T-helper 2 cell treated with Interferon-gamma antibody and Interleukin-4, amounts not matched to agents 100 ng/mL and 5 ng/mL, for 36 hours (primary cell): ENCODE results near the gene UIMC1. TPM values are rescaled to one million over a fixed set of nuclear protein-coding genes. Genes with fewer than 3 reads are reported as not detected.
"Not testable (repeated sequence)": the region's sequence is repeated elsewhere in the genome, so short reads cannot be mapped to it uniquely, and the experiment has no call there.

Experiments
- intact Hi-C: fragments of 100-400 bp; cut with micrococcal nuclease; formaldehyde crosslinking; loops from one replicate; pipeline ENCODE4 v1.15.1; 2023
- total RNA-seq: library from RNA; stranded (reverse); gene quantifications from 2 replicates; pipeline ENCODE4 v1.2.3, GENCODE V29; 2022

UIMC1 gene
- total RNA-seq, 1 donor from 2014 or later, result 49.7 TPM

GRCh38 chr5:176873011-176873410 lies 133.6 kb downstream of the UIMC1 start:
- intact Hi-C loops, result not testable (repeated sequence)

GRCh38 chr5:176872586-176872985 lies 134.0 kb downstream of the UIMC1 start:
- intact Hi-C loops, result not testable (repeated sequence)

- intact Hi-C loops, result not testable (repeated sequence)
Measured at GRCh38 chr5:176870644-176871043, 135.9 kb downstream of the UIMC1 start.

- intact Hi-C loops, result no loop called here
Measured at GRCh38 chr5:176870110-176870591, 136.4 kb downstream of the UIMC1 start.

GRCh38 chr5:176869501-176870109 lies 137.0 kb downstream of the UIMC1 start:
- intact Hi-C loops, result no loop called here

- intact Hi-C loops, result no loop called here
Measured at GRCh38 chr5:176868731-176869130, 137.8 kb downstream of the UIMC1 start.

GRCh38 chr5:176868126-176868525 lies 138.5 kb downstream of the UIMC1 start:
- intact Hi-C loops, result no loop called here

- intact Hi-C loops, result no loop called here
Measured at GRCh38 chr5:176866707-176867310, 139.8 kb downstream of the UIMC1 start.

- intact Hi-C loops, result no loop called here
Measured at GRCh38 chr5:176865964-176866363, 140.6 kb downstream of the UIMC1 start.

- intact Hi-C loops, result no loop called here
Measured at GRCh38 chr5:176864755-176865154, 141.8 kb downstream of the UIMC1 start.

GRCh38 chr5:176863765-176864098 lies 142.8 kb downstream of the UIMC1 start:
- intact Hi-C loops, result no loop called here

- intact Hi-C loops, result no loop called here
Measured at GRCh38 chr5:176863041-176863764, 143.4 kb downstream of the UIMC1 start.

GRCh38 chr5:176862330-176862995 lies 144.1 kb downstream of the UIMC1 start:
- intact Hi-C loops, result no loop called here

GRCh38 chr5:176861276-176861675 lies 145.3 kb downstream of the UIMC1 start:
- intact Hi-C loops, result no loop called here

- intact Hi-C loops, result no loop called here
Measured at GRCh38 chr5:176860381-176860780, 146.2 kb downstream of the UIMC1 start.

GRCh38 chr5:176859916-176860315 lies 146.7 kb downstream of the UIMC1 start:
- intact Hi-C loops, result no loop called here

GRCh38 chr5:176857894-176858273 lies 148.7 kb downstream of the UIMC1 start:
- intact Hi-C loops, result no loop called here

- intact Hi-C loops, result no loop called here
Measured at GRCh38 chr5:176857216-176857893, 149.2 kb downstream of the UIMC1 start.

- intact Hi-C loops, result no loop called here
Measured at GRCh38 chr5:176856746-176857145, 149.8 kb downstream of the UIMC1 start.

- intact Hi-C loops, result no loop called here
Measured at GRCh38 chr5:176855598-176855997, 151.0 kb downstream of the UIMC1 start.
